PC-3 (cell line): ENCODE data around the gene ARGFX. TPM values are rescaled to one million over a fixed set of nuclear protein-coding genes. Genes with fewer than 3 reads are reported as not detected.

ENCODE experiments used
- ATAC-seq: fragments of 200-7000 bp; cut with Tn5 transposase; 2 replicates; pipeline ENCODE4 v1.9.1; 2020; ENCODE audit warnings: mild to moderate bottlenecking, moderate library complexity
- BruUV-seq: library from RNA; stranded (reverse); fragments of 400-500 nt; replicated peaks from 2 replicates; lab custom pipeline; 2021; lab: Mats Ljungman, UMichigan
- CTCF ChIA-PET: fragments of 300-600 bp; sonication (Branson Sonifier 250); formaldehyde crosslinking; loops from one replicate; lab custom pipeline; 2022; ENCODE audit warnings: antibody characterized with exemption; lab: Charles Lee
- POLR2A ChIA-PET: fragments of 300-600 bp; sonication (Branson Sonifier 250); formaldehyde crosslinking; loops from one replicate; lab custom pipeline; 2022; ENCODE audit warnings: antibody characterized with exemption; ENCODE audit not compliant: unreplicated experiment; lab: Charles Lee
- DNase-seq: peaks from one replicate; pipeline ENCODE4 v3.0.0-alpha.2; 2015
- H2AFZ ChIP-seq: fragments of 300-600 bp; sonication (generic); 2 replicates; pipeline ENCODE4 v1.6.0; 2016; ENCODE audit warnings: antibody characterized with exemption, low read length
- H3F3A ChIP-seq: fragments of 300-600 bp; sonication (generic); one replicate; pipeline ENCODE4 v1.6.0; 2017; ENCODE audit warnings: antibody characterized with exemption, low read length, control low read depth, mild to moderate bottlenecking; ENCODE audit not compliant: unreplicated experiment
- H3K27ac ChIP-seq: fragments of 300-600 bp; sonication (generic); 2 replicates; pipeline ENCODE4 v1.5.1; 2016; ENCODE audit warnings: mild to moderate bottlenecking, low read length
- H3K27me3 ChIP-seq: fragments of 300-600 bp; sonication (generic); 2 replicates; pipeline ENCODE4 v1.6.1; 2016; ENCODE audit warnings: low read length, mixed read lengths
- H3K36me3 ChIP-seq: fragments of 300-600 bp; sonication (generic); 2 replicates; pipeline ENCODE4 v1.6.1; 2016; ENCODE audit warnings: low read depth, mixed run types, low read length, mixed read lengths
- H3K4me1 ChIP-seq: fragments of 300-600 bp; sonication (generic); 2 replicates; pipeline ENCODE4 v1.5.1; 2016; ENCODE audit warnings: low read length; ENCODE audit not compliant: insufficient read depth
- H3K4me2 ChIP-seq: fragments of 300-600 bp; sonication (generic); 2 replicates; pipeline ENCODE4 v1.6.0; 2016; ENCODE audit warnings: low read length
- H3K4me3 ChIP-seq: fragments of 300-600 bp; sonication (generic); 2 replicates; pipeline ENCODE4 v1.5.1; 2016; ENCODE audit warnings: mild to moderate bottlenecking, low read length, mixed read lengths
- H3K79me2 ChIP-seq: fragments of 300-600 bp; sonication (generic); 2 replicates; pipeline ENCODE4 v1.6.1; 2017; ENCODE audit warnings: low read length, mixed read lengths
- H3K9ac ChIP-seq: fragments of 300-600 bp; sonication (generic); 2 replicates; pipeline ENCODE4 v1.6.0; 2016; ENCODE audit warnings: mild to moderate bottlenecking, low read length
- H3K9me2 ChIP-seq: fragments of 300-600 bp; sonication (generic); replicated peaks from 2 replicates; pipeline ENCODE4 v1.6.1; 2016; ENCODE audit warnings: mixed run types, low read length, mixed read lengths
- H3K9me3 ChIP-seq: fragments of 300-600 bp; sonication (generic); 2 replicates; pipeline ENCODE4 v1.6.1; 2016; ENCODE audit warnings: low read length, mixed read lengths
- H4K20me1 ChIP-seq: fragments of 300-600 bp; sonication (generic); 2 replicates; pipeline ENCODE4 v1.6.1; 2016; ENCODE audit warnings: low read length, mixed read lengths
- CTCF ChIP-seq: fragments of 300-600 bp; sonication (generic); conservative IDR thresholded peaks from 2 replicates; pipeline ENCODE4 v1.5.1; 2017; ENCODE audit warnings: antibody characterized with exemption, low read depth, mild to moderate bottlenecking, low read length
- EZH2 ChIP-seq: fragments of 300-600 bp; sonication (generic); IDR thresholded peaks from one replicate; pipeline ENCODE4 v1.6.1; 2017; ENCODE audit warnings: antibody characterized with exemption, mild to moderate bottlenecking, low read length; ENCODE audit not compliant: unreplicated experiment
- EZH2phosphoT487 ChIP-seq: fragments of 300-600 bp; sonication (generic); IDR thresholded peaks from 2 replicates; pipeline ENCODE4 v1.6.1; 2018; ENCODE audit warnings: mild to moderate bottlenecking, antibody characterized with exemption, low read length, borderline replicate concordance
- intact Hi-C: fragments of 100-400 bp; cut with micrococcal nuclease; formaldehyde crosslinking; loops from 2 replicates; pipeline ENCODE4 v1.9.0; 2023
- total RNA-seq: library from RNA; depleted of rRNA; stranded (reverse); fragments of >200 nt; gene quantifications from 2 replicates; pipeline ENCODE4 v1.2.3, GENCODE V29; 2014

The ARGFX gene
- total RNA-seq, 1 experiment from 2014 or later, result not detected

- Histone ChIP-seq H3K36me3 (no peaks in the 10 kb centered on the region), H3K4me3 (no peak overlapping the region), H3K27ac (no peak overlapping the region), H3K4me1 (no peaks in the 10 kb centered on the region), H3K9me2 (no peaks in the 10 kb centered on the region), H4K20me1 (no peaks in the 10 kb centered on the region), H3F3A (no peaks in the 10 kb centered on the region), H3K27me3 (no peaks in the 10 kb centered on the region), H3K9me3 (no peaks in the 10 kb centered on the region), H3K9ac (no peak overlapping the region), H3K79me2 (no peaks in the 10 kb centered on the region), H2AFZ (no peak overlapping the region), H3K4me2 (no peak overlapping the region)
- no peak for TF ChIP-seq CTCF
- TF ChIP-seq EZH2, result no peak
- no peak for TF ChIP-seq EZH2phosphoT487
- DNase-seq (no peak), ATAC-seq (no peak)
- BruUV-seq, result no TSS peak
- intact Hi-C loops, result no loop called here
- CTCF ChIA-PET, result no interaction called here
- POLR2A ChIA-PET, result no interaction called here
Measured at GRCh38 chr3:121601212-121601812, 33.6 kb downstream of the ARGFX start.

DNA sequence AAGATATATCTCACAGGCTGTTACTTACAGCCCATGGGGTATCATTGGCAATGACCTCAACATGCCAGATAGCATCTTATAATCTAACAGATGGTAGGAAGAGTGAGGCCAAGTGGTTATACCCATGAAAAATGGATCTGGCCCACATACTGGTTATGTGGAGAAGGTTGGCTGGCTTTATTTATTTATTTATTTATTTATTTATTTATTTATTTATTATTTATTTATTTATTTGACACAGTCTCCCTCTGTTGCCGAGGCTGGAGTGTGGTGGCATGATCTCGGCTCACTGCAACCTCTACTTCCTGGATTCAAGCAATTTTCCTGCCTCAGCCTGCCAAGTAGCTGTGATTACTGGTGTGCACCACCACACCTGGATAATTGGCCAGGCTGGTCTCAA, 37.0 kb downstream of the ARGFX start:
- H3K79me2 ChIP-seq, result no peaks in the 10 kb centered on the region
- intact Hi-C loops, result no loop called here
- no peaks in the 10 kb centered on the region for H3K27me3 ChIP-seq
- H4K20me1 ChIP-seq, result no peaks in the 10 kb centered on the region
- H3K4me3 ChIP-seq, result no peak overlapping the region
- no peak for DNase-seq
- no peak overlapping the region for H3K27ac ChIP-seq
- no peak overlapping the region for H3K9ac ChIP-seq
- no peaks in the 10 kb centered on the region for H3F3A ChIP-seq
- H2AFZ ChIP-seq, result no peak overlapping the region
- no peaks in the 10 kb centered on the region for H3K36me3 ChIP-seq
- no peak overlapping the region for H3K4me2 ChIP-seq
- no peak for ATAC-seq
- no peaks in the 10 kb centered on the region for H3K9me2 ChIP-seq
- ChIA-PET CTCF (no interaction called here), POLR2A (no interaction called here)
- BruUV-seq, result no TSS peak
- TF ChIP-seq CTCF (no peak), EZH2 (no peak), EZH2phosphoT487 (no peak)
- no peaks in the 10 kb centered on the region for H3K4me1 ChIP-seq
- H3K9me3 ChIP-seq, result no peaks in the 10 kb centered on the region

- TF ChIP-seq CTCF (no peak), EZH2 (no peak), EZH2phosphoT487 (no peak)
- POLR2A ChIA-PET, result interaction anchor here (0.5 kb wide), 1 partner anchor 88 kb away, joined by 4 read pairs; no protein-coding TSS in a partner anchor
- CTCF ChIA-PET, result no interaction called here
Measured at GRCh38 chr3:121606106-121606505, 38.4 kb downstream of the ARGFX start.

More at GRCh38 chr3:121606106-121606505, 38.4 kb downstream of the ARGFX start:
- Histone ChIP-seq H3K9me3 (no peaks in the 10 kb centered on the region), H3K9me2 (no peaks in the 10 kb centered on the region), H3K4me2 (no peak overlapping the region), H3K4me1 (no peaks in the 10 kb centered on the region), H3K4me3 (no peak overlapping the region), H3K36me3 (no peaks in the 10 kb centered on the region), H3F3A (no peaks in the 10 kb centered on the region), H2AFZ (no peak overlapping the region), H3K27me3 (no peaks in the 10 kb centered on the region), H3K9ac (no peak overlapping the region), H4K20me1 (no peaks in the 10 kb centered on the region), H3K79me2 (no peaks in the 10 kb centered on the region), H3K27ac (no peak overlapping the region)
- no peak for DNase-seq
- no TSS peak for BruUV-seq
- ATAC-seq, result no peak
- intact Hi-C loops, result no loop called here
